GM18519 (cell line): ENCODE data around the gene NRK.
"Not testable (repeated sequence)": the region's sequence is repeated elsewhere in the genome, so short reads cannot be mapped to it uniquely, and the experiment has no call there.

ENCODE experiments used
- ATAC-seq: cut with Tn5 transposase; IDR thresholded peaks from one replicate; pipeline ENCODE4 v1.9.1; 2021; ENCODE audit warnings: mild to moderate bottlenecking, moderate library complexity; ENCODE audit not compliant: unreplicated experiment, low FRiP score

Gene NRK

DNA sequence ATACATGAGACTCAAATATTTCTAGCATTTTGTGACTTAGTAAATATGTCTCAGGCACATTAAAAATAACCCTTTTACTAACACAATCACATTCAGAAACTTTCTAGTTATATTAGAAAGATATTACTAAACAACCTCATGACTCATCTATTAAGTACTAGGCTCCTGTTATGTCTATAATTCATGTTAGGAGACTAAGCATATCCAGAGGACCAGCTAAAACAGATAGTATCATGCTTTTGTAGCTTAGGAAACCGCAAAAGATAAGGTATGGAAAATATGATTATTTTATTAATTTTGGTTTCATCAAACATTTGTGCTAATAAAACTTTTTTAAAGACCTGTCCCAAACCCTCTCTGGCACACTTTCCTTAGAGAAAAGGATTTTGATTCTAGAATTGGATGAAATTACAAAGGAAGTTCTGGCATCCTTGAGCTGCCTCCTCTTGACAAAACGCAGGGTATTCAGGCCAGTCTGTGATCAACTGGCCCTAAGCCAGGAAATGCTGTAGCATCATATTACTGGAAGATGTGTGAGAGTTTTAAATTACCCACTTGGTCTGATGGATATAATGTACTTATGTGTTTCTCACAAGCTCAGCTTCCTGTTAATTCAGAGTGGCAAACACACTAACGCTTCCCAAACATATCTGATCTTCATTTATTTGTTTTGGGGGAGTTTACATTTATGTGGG, 60.4 kb downstream of the NRK start:
- ATAC-seq = no peak

- ATAC-seq = no peak
These were observed 72.4 kb downstream of the NRK start for GRCh38 chrX:105894721-105895120.

GRCh38 chrX:105909576-105909975, 87.2 kb downstream of the NRK start:
- no peak for ATAC-seq

- no peak for ATAC-seq
These were observed 88.3 kb downstream of the NRK start for GRCh38 chrX:105910563-105911105.

DNA sequence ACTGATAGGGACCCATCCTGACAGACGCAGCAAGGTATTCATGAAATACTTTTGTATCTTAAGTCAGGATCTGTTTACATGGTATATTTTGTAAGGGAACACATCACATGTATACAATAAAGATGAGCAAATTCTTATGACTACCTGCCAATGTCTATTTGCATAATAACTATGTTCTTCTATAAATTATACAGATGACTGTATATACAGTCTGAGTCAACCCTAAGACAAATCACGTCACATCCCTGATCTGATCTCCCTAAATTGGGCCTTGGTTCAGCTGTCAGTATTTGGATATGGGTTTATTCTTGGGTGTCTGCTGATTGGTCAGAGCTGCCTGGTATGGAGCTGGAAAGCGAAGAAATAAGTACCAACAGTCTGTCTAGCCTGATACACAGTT, 122.9 kb downstream of the NRK start:
- no peak for ATAC-seq

- ATAC-seq = no peak
These were observed 147.1 kb downstream of the NRK start for GRCh38 chrX:105969487-105969886.

GRCh38 chrX:105972690-105973386, 150.5 kb downstream of the NRK start:
- no peak for ATAC-seq

- ATAC-seq = no peak
These were observed 151.0 kb downstream of the NRK start for GRCh38 chrX:105973387-105973739.

- ATAC-seq = no peak
These were observed 153.0 kb downstream of the NRK start for GRCh38 chrX:105975382-105975781.

DNA sequence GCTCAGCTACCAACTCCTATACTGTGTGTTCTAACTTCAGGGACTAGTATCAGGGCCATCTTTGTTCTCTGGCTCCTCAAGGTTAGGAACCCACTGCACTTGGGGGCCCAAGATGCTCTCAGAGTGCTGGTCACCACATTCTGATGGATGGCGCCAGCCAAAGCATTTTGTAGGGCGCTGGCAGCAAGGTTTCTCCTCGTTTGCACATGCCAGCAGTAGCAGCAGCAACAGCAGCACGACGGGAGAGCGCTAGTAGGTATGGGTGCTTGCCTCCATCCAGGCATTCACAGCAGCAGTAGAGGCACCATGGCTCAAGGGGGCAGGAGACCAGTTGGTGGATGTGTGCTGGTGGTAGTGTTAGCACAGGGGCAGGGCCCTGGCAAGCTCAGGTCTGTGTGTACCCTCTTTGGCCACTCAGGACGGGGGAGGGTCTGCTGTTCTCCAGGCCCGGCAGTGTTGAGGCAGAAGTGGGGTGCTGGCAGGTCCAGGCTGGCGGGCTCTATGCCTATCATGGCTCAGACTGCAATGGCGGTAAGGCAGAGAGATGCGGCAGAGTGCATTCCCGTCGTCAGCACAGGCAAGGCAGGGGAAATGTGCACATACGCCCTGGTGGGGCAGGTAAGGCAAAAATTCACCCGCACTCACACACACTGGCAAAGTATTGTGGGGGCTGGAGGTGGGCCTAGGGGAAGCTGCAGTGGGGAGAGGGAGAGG, 159.6 kb downstream of the NRK start:
- ATAC-seq = no peak

GRCh38 chrX:105988487-105988886, 166.1 kb downstream of the NRK start:
- ATAC-seq = not testable (repeated sequence)

DNA sequence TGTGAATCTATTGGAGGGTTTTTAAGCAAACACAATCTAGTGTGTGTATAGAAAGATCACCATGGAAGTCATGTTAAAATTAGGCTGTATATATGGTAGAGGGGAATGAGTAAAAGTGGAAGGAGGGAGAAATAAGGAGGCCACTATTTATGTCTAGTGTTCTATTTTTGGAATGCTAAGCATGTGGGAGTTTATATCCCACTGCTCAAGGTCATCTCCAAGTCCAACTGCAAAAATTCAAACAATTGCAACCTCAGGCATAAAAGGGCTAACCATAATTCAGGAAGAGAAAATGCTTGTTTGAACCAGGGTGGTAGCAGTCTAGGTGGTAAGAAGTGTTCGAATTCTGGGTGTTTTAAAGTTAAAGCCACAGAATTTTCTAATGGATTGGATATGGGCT, 177.0 kb downstream of the NRK start:
- ATAC-seq = no peak

GRCh38 chrX:106000203-106000602, 177.9 kb downstream of the NRK start:
- ATAC-seq = no peak

GRCh38 chrX:106000609-106001008, 178.3 kb downstream of the NRK start:
- ATAC-seq = not testable (repeated sequence)

- no peak for ATAC-seq
These were observed 183.3 kb downstream of the NRK start for GRCh38 chrX:106005684-106006083.

- ATAC-seq = no peak
These were observed 185.5 kb downstream of the NRK start for GRCh38 chrX:106007815-106008214.
